ENCODE data around the gene CLHC1.
A peak's percentile ranks its signal among the peaks of the same experiment; 100 is the strongest.
"Not testable (repeated sequence)": the region's sequence is repeated elsewhere in the genome, so short reads cannot be mapped to it uniquely, and the experiment has no call there.

CLHC1 gene

GRCh38 chr2:55231546-55232083 lies 478 bp downstream of the CLHC1 start:
- no peak for DNase-seq

- no peak for DNase-seq
These were observed 1.5 kb downstream of the CLHC1 start for GRCh38 chr2:55230551-55230950.

- DNase-seq = no peak
These were observed 2.9 kb downstream of the CLHC1 start for GRCh38 chr2:55229221-55229620.

GRCh38 chr2:55228226-55228563 lies 3.9 kb downstream of the CLHC1 start:
- DNase-seq = no peak

GRCh38 chr2:55227437-55228225 lies 4.5 kb downstream of the CLHC1 start:
- peak; percentile 30 for DNase-seq

GRCh38 chr2:55225481-55226020 lies 6.5 kb downstream of the CLHC1 start:
- DNase-seq = no peak

- DNase-seq = no peak
These were observed 7.3 kb downstream of the CLHC1 start for GRCh38 chr2:55224761-55225261.

GRCh38 chr2:55223958-55224760 lies 7.9 kb downstream of the CLHC1 start:
- no peak for DNase-seq

GRCh38 chr2:55213822-55214221 lies 18.3 kb downstream of the CLHC1 start:
- DNase-seq = no peak

GRCh38 chr2:55204950-55205349 lies 27.1 kb downstream of the CLHC1 start:
- no peak for DNase-seq

- DNase-seq = no peak
These were observed 27.6 kb downstream of the CLHC1 start for GRCh38 chr2:55204536-55204935.

GRCh38 chr2:55200416-55200815 lies 31.7 kb downstream of the CLHC1 start:
- no peak for DNase-seq

- DNase-seq = no peak
These were observed 35.6 kb downstream of the CLHC1 start for GRCh38 chr2:55196526-55196925.

- DNase-seq = not testable (repeated sequence)
These were observed 40.2 kb downstream of the CLHC1 start for GRCh38 chr2:55191888-55192287.

- DNase-seq = not testable (repeated sequence)
These were observed 45.3 kb downstream of the CLHC1 start for GRCh38 chr2:55186837-55187236.

- DNase-seq = no peak
These were observed 51.7 kb downstream of the CLHC1 start for GRCh38 chr2:55180374-55180773.

GRCh38 chr2:55176094-55176415 lies 56.0 kb downstream of the CLHC1 start:
- DNase-seq = no peak

- peak; percentile 63 for DNase-seq
These were observed 56.6 kb downstream of the CLHC1 start for GRCh38 chr2:55175254-55176093.

- DNase-seq = no peak
These were observed 58.5 kb downstream of the CLHC1 start for GRCh38 chr2:55173438-55174054.

GRCh38 chr2:55169915-55170314 lies 62.2 kb downstream of the CLHC1 start:
- no peak for DNase-seq

GRCh38 chr2:55169359-55169758 lies 62.7 kb downstream of the CLHC1 start:
- no peak for DNase-seq

Data from CD4-positive, alpha-beta T cell treated with Interleukin-21 for 1 hour (primary cell).